ENCODE results near the gene SPN. TPM values are rescaled to one million over a fixed set of nuclear protein-coding genes. Genes with fewer than 3 reads are reported as not detected.
A peak's percentile ranks its signal among the peaks of the same experiment; 100 is the strongest.

SPN gene
- total RNA-seq, 1 donor from 2014 or later = 1.5 TPM

DNA sequence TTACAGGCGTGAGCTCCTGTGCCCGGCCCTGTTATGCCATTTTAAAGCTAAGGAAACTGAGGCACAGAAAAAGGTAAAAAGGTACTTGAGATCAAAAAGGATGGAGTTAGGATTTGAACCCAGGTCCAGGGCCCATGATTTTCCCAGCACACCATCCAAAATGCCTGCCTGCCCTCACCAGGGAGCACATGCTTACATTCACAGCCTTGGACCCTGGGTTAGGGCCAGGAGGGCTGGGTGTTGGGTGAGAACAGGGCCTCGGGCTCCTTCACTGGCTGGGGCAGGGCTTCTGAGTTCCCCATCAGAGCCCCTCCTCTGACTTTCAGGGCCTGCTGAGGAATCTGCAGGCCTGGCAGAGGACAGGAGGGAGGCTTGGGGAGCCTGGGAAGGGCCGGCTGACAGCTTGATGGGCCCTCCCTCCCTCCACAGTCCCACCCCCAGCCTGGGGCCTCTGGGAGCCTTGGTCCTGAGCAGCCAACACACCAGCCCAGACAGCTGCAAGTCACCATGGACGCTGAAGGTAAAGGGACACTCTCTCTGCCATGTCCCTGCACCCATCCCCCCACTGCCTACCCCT lies 15.7 kb downstream of the SPN start, which contains the start of gene QPRT:
TSS of gene QPRT (plus strand) at position 490 of the 577 bp plus-strand sequence. CDS start at position 508, 18 bp downstream.
- H3K27me3 Mint-ChIP-seq (ENCODE audit: unreplicated experiment) = peaks cover 5% of the 10 kb centered on the region
- peak; percentile 35 for DNase-seq (ENCODE audit: low spot score)
- H3K4me1 Mint-ChIP-seq (ENCODE audit: unreplicated experiment) = peaks cover 9% of the 10 kb centered on the region
- H3K27ac Mint-ChIP-seq (ENCODE audit: unreplicated experiment) = peak within 1 kb of the TSS; percentile 89
- TF ChIP-seq, protein P1, sequence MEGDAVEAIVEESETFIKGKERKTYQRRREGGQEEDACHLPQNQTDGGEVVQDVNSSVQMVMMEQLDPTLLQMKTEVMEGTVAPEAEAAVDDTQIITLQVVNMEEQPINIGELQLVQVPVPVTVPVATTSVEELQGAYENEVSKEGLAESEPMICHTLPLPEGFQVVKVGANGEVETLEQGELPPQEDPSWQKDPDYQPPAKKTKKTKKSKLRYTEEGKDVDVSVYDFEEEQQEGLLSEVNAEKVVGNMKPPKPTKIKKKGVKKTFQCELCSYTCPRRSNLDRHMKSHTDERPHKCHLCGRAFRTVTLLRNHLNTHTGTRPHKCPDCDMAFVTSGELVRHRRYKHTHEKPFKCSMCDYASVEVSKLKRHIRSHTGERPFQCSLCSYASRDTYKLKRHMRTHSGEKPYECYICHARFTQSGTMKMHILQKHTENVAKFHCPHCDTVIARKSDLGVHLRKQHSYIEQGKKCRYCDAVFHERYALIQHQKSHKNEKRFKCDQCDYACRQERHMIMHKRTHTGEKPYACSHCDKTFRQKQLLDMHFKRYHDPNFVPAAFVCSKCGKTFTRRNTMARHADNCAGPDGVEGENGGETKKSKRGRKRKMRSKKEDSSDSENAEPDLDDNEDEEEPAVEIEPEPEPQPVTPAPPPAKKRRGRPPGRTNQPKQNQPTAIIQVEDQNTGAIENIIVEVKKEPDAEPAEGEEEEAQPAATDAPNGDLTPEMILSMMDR (IDR thresholded peaks at IDR 0.05; ENCODE audit: unreplicated experiment) = no peak
- no peaks in the 10 kb centered on the region for H3K9me3 Mint-ChIP-seq (ENCODE audit: unreplicated experiment)
- peak within 1 kb of the TSS; percentile 86 for H3K4me3 Mint-ChIP-seq (ENCODE audit: unreplicated experiment)
- H3K36me3 Mint-ChIP-seq (ENCODE audit: low read depth, unreplicated experiment) = no peaks in the 10 kb centered on the region

DNA sequence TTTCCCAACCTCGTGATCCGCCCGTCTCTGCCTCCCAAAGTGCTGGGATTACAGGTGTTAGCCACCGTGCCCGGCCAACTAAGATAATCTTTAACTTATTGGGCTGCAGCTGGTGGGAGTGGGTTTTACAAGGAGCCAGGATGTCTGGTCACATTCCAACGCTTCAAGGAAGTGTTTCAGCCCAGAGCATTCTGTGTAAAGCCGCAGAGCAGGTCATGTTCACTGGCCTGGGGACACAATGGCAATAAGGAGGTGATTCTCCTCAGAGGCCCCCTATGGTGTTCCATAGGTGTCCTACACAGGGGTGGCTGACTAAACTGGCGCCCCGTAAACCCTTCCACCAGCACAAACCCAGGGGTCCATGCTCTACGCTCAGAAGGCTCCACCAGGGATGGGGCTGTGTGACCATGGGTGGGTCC lies 17.1 kb downstream of the SPN start:
- Mint-ChIP-seq H3K27me3 (ENCODE audit: unreplicated experiment) (peaks cover 5% of the 10 kb centered on the region), H3K4me1 (ENCODE audit: unreplicated experiment) (peaks cover 9% of the 10 kb centered on the region), H3K4me3 (ENCODE audit: unreplicated experiment) (no peak overlapping the region), H3K27ac (ENCODE audit: unreplicated experiment) (no peak overlapping the region), H3K9me3 (ENCODE audit: unreplicated experiment) (no peaks in the 10 kb centered on the region), H3K36me3 (ENCODE audit: low read depth, unreplicated experiment) (no peaks in the 10 kb centered on the region)
- TF ChIP-seq, protein P1 (IDR thresholded peaks at IDR 0.05; ENCODE audit: unreplicated experiment) = no peak
- DNase-seq (ENCODE audit: low spot score) = no peak

DNA sequence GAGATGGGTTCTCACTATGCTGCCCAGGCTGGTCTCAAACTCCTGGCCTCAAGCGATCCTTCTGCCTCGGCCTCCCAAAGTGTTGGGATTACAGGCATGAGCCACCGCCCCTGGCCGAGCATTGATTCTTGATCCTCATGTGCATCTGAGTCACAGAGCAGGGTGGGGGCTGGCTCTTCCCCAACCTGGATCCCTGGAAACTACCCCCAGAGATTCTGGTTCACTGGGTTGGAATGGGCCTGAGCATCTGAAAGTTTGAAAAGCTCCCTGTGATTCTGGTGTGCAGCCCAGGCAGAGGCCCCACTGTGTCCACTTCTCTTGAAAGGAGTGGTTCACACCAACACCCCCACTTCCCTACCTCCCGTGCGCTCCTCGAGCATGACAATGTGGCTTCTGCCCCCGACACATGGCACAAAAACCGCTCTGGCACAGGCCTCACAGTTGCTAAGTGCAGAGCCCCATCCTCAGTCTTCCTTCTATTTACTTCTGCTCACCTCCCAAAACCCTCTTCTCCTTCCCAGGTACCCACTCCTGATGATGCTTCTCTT lies 20.6 kb downstream of the SPN start:
- Mint-ChIP-seq H3K27me3 (ENCODE audit: unreplicated experiment) (peaks cover 5% of the 10 kb centered on the region), H3K4me1 (ENCODE audit: unreplicated experiment) (peaks cover 14% of the 10 kb centered on the region), H3K4me3 (ENCODE audit: unreplicated experiment) (no peak overlapping the region), H3K9me3 (ENCODE audit: unreplicated experiment) (no peaks in the 10 kb centered on the region), H3K27ac (ENCODE audit: unreplicated experiment) (no peak overlapping the region), H3K36me3 (ENCODE audit: low read depth, unreplicated experiment) (no peaks in the 10 kb centered on the region)
- no peak for DNase-seq (ENCODE audit: low spot score)
- TF ChIP-seq, protein P1 (IDR thresholded peaks at IDR 0.05; ENCODE audit: unreplicated experiment) = no peak

DNA sequence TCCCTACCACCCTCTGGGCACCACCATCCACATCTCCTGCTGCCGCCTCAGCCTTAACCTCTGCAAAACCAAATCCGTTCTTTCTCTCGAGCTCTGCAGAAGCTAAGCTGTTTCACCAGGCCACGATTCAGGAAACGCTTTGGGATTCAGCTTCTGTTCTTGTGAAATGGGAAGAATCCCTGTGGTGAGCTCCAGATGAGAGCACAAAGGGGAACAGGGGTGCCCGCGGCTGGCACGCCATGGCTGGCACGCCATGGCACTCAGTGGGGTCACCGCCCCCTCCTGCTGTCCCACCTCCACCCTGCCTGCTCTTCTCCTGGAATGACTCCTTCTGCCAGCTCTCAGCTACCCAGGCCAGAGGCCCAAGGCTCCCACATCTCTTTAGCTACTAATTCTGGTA lies 21.6 kb downstream of the SPN start:
- Mint-ChIP-seq H3K4me1 (ENCODE audit: unreplicated experiment) (peaks cover 10% of the 10 kb centered on the region), H3K36me3 (ENCODE audit: low read depth, unreplicated experiment) (no peaks in the 10 kb centered on the region), H3K27ac (ENCODE audit: unreplicated experiment) (no peak overlapping the region), H3K27me3 (ENCODE audit: unreplicated experiment) (no peaks in the 10 kb centered on the region), H3K4me3 (ENCODE audit: unreplicated experiment) (no peak overlapping the region), H3K9me3 (ENCODE audit: unreplicated experiment) (no peaks in the 10 kb centered on the region)
- DNase-seq (ENCODE audit: low spot score) = no peak
- TF ChIP-seq, protein P1 (IDR thresholded peaks at IDR 0.05; ENCODE audit: unreplicated experiment) = no peak

DNA sequence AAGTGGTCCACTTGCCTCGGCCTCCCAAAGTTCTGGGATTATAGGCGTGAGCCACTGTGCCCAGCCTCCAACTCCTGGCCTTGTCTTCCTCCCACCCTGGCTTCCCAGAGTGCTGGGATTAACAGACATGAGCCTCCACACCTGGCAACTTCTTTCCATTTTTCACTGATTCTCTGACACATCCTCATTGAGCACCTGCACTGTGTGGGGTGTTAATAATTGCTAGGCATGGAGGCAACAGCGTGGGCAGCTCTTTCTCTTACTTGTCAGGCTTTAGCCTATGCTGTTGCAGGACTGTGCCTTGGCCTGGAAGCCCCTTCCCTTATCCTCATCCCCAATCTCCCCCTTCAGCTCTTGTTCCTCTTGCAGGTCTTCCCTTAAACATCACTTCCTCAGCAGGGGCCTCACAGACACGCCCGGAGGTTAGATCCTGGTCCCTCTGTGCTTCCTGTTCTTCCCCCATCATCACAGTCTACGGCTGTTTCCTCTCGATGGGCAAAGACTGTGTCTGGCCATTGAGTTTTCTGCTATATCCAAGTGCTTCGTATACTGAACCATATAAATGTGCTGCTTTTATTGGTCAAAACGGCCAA lies 23.8 kb downstream of the SPN start:
- Mint-ChIP-seq H3K4me1 (ENCODE audit: unreplicated experiment) (peaks cover 9% of the 10 kb centered on the region), H3K9me3 (ENCODE audit: unreplicated experiment) (no peaks in the 10 kb centered on the region), H3K27ac (ENCODE audit: unreplicated experiment) (peak overlapping the region; percentile 21), H3K36me3 (ENCODE audit: low read depth, unreplicated experiment) (peaks cover 4% of the 10 kb centered on the region), H3K27me3 (ENCODE audit: unreplicated experiment) (no peaks in the 10 kb centered on the region), H3K4me3 (ENCODE audit: unreplicated experiment) (no peak overlapping the region)
- TF ChIP-seq, protein P1 (IDR thresholded peaks at IDR 0.05; ENCODE audit: unreplicated experiment) = no peak
- no peak for DNase-seq (ENCODE audit: low spot score)

Data from endothelial cell (in vitro differentiated cells).